NCI-H2227 (cell line): ENCODE data around the gene PDCD1.
A peak's percentile ranks its signal among the peaks of the same experiment; 100 is the strongest.

Source experiments
- DNase-seq: peaks from one replicate; lab custom pipeline; 2025; ENCODE audit not compliant: unreplicated experiment; lab: John Stamatoyannopoulos, UW

Gene PDCD1

DNA sequence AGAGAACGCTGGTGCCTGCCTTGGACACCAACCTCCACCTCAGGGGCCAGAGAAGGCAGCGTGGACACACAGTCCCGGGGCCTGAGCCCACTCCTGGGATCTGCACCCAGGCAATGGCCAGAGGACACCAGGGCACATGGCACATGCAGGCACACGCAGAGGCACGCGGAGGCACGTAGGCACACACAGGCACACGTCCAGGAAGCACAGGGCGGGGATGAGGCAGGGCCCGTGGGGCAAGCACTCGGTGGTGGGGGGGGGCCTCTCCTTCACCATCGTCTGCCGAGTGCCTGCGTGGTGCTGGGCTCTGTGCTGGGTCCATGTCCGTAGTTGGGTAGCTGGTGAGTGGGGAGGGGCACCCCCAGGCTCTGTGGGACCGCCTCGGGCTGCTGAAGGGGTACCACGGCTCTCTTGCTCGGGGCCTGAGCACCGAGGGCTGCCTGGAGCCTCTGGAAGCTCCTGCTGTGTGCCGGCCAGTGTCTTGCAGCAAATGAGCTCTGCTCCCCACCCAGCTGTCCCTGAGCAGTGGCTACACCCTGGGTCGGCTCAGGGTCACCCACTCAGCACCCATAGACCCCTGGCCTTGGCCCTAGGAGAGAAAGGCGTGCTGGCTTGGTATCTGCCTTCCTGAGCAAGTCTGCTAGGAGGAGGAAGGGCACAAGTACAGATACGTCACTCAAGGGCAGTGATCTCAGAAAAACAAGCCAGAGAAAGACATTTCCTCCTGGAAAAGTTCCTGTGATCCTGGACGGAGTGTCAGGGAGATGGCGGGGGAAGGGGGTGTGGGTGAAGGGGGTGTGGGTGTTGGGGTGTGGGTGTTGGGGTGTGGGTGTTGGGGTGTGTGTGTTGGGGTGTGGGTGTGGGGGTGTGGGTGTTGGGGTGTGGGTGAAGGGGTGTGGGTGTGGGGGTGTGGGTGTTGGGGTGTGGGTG, 37.3 kb upstream of the PDCD1 start:
- DNase-seq = no peak

GRCh38 chr2:241895427-241895711, 36.7 kb upstream of the PDCD1 start:
- DNase-seq = no peak

DNA sequence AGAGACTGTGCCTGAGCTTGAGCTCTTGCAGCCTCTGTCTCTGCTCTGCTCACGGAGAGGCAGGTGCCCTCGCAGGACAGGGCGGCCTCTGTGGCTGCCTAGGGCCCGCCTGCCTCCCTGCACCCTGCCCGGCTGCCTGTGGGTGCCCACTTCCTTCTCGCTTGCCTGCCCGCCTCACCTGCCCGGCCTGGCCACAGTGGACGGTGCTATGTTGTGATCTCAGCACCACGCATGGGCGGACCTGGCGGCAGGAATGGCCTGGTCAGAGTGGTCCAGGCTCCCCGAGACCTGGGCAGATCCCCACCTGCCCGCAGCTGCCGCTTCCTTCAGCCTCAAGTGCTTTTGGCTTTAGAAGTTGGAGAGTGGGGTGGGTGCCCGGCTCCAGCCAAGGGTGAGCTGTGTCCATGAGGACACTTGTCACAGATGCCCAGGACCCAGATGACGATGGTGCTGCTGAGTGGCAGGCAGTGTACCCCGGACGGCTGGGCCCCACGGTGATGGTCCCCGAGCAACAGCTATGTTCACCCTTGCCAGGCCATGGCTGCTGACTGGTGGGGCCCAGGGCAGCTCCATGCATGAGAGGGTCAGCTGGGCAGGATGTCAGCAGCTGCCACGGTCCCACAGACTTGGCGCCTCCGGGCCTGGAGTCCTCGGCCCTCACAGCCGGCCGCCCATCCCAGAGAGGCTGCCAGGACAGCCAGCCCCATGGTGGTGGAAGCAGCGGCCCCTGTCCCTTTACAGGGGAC, 36.2 kb upstream of the PDCD1 start:
- no peak for DNase-seq

DNA sequence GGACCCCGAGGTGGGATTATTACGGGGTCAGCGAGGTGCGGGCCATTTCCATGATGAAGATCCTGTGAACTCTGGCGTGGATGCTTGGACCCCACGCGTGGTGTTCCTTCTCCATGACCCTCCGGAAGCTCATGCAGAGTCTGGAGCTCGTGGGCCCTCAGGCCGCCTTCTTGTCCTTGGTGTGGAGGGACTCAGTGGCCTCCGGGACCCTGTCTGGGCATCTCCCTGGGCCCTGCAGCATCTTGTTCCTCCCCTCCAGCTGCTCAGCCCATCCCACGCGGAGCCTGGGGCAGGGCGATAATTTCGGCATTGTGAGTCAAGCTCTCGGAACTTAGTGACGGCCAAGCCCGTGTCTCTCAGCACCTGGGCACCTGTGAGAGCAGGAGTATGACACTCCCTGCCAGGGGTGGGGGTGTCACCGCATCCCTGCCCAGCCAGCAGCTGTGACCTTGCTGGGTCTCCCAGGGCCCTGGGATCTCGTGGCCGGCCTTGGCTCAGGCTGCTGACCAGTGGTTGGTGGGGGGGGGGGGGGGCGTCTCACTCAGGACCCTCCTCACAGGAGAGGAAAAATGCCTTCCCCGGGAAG, 35.5 kb upstream of the PDCD1 start:
- DNase-seq = no peak

- no peak for DNase-seq
Measured at GRCh38 chr2:241893265-241893664, 34.6 kb upstream of the PDCD1 start.

- DNase-seq = no peak
Measured at GRCh38 chr2:241892299-241893137, 33.8 kb upstream of the PDCD1 start.

DNA sequence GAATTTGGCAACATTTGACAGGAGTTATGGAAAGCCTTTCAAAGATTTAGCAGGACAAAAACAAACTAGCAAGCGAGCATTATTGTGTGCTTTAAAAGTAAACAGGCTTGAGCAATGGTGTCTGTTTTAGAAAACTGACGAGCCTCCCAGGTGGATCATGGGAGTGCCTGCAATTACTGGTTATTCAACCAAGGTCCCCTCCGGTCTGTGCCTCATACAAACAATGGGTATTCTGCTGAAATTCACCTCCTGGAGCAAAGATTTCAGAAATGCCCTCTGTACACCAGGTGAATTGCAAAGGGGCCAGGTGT, 33.2 kb upstream of the PDCD1 start:
- DNase-seq = no peak

- no peak for DNase-seq
Measured at GRCh38 chr2:241891315-241891987, 32.8 kb upstream of the PDCD1 start.

- DNase-seq = no peak
Measured at GRCh38 chr2:241890524-241891235, 32.0 kb upstream of the PDCD1 start.

GRCh38 chr2:241888641-241889040, 29.9 kb upstream of the PDCD1 start:
- DNase-seq = no peak

DNA sequence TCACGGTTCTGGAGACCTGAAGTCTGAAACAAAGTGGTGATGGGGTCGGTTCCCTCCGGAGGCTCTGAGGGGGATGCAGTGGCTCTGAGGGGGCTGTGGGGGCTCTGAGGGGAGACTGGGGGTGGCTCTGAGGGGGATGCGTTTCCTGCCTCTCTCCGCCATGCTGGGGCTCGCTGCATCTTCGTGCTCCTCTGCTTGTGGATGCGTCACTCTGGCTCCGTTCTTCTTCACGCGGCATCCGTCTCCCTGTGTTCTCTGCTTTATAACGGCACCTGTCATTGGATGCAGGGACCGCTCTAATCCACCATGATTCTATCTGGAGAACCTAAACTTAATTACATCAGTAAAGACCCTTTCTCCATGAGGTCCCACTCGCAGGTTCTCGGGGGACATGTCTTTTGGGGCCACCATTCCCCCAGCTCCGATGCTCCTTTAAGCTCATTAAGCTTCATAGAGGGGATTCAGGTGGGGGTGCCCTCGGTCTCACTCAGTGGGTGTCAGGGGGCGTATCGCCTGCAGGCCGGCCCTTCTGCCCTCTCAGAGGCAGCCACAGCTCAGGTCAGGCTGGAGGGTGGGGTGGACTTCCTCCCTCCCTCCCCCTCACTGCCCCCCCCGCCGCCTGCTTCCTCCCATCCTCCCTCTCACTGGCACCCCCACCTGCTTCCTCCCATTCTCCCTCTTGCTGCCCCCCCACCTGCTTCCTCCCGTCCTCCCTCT, 29.3 kb upstream of the PDCD1 start:
- DNase-seq = no peak

DNA sequence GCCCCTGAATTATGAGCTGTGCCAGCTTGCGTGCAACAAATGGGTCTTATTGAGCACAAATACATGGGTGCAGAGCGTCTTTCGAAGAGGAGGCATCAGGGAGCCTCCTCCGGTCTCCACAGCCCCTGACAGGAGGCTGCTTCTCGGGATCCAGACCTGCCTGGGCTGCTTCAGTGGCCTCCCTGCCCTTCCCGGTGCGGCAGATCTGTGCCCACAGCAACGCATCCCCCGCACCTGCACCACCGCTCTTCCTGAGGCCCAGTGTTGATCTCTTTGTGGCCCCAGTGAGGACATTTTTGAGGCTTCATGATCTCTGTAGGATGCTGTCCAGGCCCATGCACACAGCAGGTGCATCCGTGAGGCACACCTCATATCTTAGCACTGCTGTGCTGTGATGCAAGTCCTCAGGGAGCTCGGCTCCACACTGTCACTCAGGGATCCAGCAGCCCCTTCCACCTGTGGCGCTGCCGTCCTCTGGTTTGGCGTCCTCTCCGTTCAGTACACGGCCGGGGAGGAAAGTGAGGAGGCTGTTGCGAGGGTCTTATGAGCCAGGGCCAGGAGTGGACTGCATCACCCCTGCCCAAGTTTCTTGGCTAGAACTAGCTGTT, 28.2 kb upstream of the PDCD1 start:
- no peak for DNase-seq

- no peak for DNase-seq
Measured at GRCh38 chr2:241885946-241886643, 27.4 kb upstream of the PDCD1 start.

DNA sequence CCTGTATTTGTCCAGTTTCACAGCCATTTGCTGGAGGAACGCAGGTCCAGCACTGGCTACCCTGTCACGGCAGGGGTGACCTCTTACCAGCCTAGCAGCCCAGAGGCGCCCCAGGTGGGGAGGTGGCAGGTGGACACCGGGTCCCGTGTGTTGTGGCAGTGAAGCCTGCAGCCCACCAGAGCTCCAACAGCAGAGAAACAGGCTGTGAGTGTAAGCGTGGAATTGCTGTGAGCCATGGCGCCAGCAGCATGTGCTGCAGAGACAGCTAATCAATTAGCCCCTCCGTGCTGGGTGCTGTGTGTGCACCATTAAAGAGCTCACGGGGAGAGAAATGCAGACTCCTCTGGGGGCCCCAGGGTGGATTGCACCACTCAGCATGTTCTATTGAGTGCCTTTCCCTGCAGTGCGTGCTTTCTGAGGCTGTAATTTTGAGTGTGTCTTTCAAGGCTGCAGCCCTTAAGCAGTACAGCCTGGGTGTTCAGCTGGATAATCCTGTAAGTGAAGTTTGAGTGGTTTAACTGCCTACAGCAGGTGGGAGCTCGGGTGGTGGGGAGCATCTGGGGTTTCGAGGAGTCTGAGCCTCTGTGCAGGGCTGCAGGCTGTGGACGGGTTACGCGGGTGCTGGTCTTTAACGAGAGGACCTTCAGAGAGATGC, 26.7 kb upstream of the PDCD1 start:
- peak; percentile 29 for DNase-seq

DNA sequence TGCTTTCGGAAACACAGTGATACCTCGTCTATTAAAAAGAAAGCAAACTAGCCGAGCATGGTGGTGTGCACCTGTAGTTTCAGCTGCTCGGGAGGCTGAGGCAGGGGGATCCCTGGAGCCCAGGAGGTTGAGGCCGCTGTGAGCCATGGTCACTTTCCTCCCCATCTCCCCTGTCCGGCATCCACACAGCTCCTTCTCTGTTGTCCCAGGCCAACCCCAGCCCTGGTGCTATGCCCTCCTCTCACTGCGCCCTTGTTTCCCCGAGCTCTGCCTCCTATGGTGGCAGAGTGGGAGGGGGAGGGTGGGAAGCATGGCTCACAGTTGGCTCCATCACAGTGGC, 26.2 kb upstream of the PDCD1 start:
- no peak for DNase-seq

DNA sequence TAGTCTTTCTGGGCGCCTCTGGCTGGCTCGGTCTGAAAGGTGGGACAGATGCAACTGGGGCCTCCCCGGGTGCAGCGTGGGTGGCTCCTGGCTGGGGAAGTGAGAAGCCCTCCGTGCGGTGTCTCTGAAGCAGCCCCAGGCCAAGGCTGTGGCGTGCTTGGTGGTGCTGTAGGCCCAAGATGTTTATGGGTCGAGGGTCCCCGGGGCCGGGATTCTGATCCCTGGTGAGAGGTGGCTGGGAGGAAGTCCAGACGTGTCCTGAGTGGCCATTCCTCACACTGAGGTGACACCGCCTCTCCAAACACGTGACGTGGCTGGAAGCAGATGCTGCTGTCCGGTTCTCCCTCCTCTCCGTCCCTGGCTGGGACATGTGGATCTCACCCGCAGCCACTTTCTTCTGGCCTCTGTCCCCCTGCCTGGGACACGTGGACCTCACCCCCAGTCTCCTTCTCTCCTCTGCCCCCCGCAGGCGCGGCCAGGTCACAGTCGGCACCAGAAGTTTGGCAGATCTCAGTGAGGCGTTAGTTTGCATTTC, 23.5 kb upstream of the PDCD1 start:
- peak; percentile 62 for DNase-seq

DNA sequence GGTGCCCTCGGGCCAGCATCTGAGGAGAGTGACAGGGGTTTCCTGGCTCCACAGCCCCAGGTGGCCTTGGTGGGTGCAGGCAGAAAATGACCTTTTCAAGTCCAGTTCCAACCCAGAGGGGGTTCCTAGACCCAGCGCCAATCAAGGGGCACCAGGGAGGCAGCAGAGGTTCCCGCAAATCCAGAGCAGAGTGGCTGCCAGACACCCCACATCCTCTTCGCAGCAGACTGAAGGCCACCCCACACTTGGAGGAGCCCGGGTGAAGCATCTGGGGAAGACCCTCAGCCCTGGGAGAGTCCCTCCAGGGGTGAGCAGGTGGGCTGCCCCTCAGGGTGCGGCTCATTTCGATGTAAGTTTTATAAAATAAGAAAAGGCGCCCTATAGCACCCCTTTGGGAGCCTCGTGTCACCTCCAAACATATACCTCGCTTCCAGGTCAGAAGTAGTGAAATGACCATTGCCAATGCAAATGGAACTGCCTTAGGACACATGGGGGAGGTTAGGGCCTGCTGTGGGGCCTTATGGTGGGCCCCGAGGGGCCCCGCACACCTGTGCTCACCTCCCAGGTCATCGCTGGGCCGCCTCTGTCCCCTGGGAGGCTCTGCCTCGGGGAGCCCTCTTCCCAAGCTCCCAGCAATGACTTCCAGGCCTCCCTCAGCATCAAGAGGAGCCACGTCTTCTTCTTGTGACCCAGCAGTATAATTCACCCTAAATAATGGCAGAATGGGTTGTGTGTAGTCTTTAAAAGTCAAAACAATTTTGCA, 21.8 kb upstream of the PDCD1 start:
- no peak for DNase-seq
